ENCODE measurements around the gene HDHD3.
"Not testable (repeated sequence)": the region's sequence is repeated elsewhere in the genome, so short reads cannot be mapped to it uniquely, and the experiment has no call there.

The HDHD3 gene

GRCh38 chr9:113376634-113377567 lies at the start of gene HDHD3:
Gene HDHD3, minus strand, starts transcription at chr9:113376986. Its CDS starts 2,632 bp downstream, at chr9:113374354.
- Mint-ChIP-seq H3K9me3 (no peaks in the 10 kb centered on the region), H3K27ac (peak within 1 kb of the TSS; percentile 91), H3K4me1 (ENCODE audit: low read depth) (peaks cover 21% of the 10 kb centered on the region), H3K27me3 (no peaks in the 10 kb centered on the region), H3K36me3 (ENCODE audit: low read depth) (peaks cover 30% of the 10 kb centered on the region), H3K4me3 (peak within 1 kb of the TSS; percentile 84)
- DNase-seq, result peak; percentile 89

GRCh38 chr9:113425072-113425471 lies 48.3 kb upstream of the HDHD3 start:
- Mint-ChIP-seq H3K27me3 (peaks cover 7% of the 10 kb centered on the region), H3K36me3 (ENCODE audit: low read depth) (no peaks in the 10 kb centered on the region), H3K9me3 (no peaks in the 10 kb centered on the region), H3K4me1 (ENCODE audit: low read depth) (no peaks in the 10 kb centered on the region), H3K27ac (no peak overlapping the region), H3K4me3 (no peak overlapping the region)
- DNase-seq, result no peak

GRCh38 chr9:113421726-113422125 lies 44.9 kb upstream of the HDHD3 start:
- Mint-ChIP-seq H3K4me3 (no peak overlapping the region), H3K36me3 (ENCODE audit: low read depth) (no peaks in the 10 kb centered on the region), H3K27ac (no peak overlapping the region), H3K27me3 (peaks cover 7% of the 10 kb centered on the region), H3K4me1 (ENCODE audit: low read depth) (no peaks in the 10 kb centered on the region), H3K9me3 (no peaks in the 10 kb centered on the region)
- no peak for DNase-seq

GRCh38 chr9:113417370-113417769 lies 40.6 kb upstream of the HDHD3 start:
- Mint-ChIP-seq H3K27ac (no peak overlapping the region), H3K9me3 (no peaks in the 10 kb centered on the region), H3K36me3 (ENCODE audit: low read depth) (no peaks in the 10 kb centered on the region), H3K4me3 (no peak overlapping the region), H3K27me3 (no peaks in the 10 kb centered on the region), H3K4me1 (ENCODE audit: low read depth) (no peaks in the 10 kb centered on the region)
- DNase-seq, result no peak

- Mint-ChIP-seq H3K4me1 (ENCODE audit: low read depth) (peaks cover 6% of the 10 kb centered on the region), H3K27ac (no peak overlapping the region), H3K9me3 (no peaks in the 10 kb centered on the region), H3K36me3 (ENCODE audit: low read depth) (no peaks in the 10 kb centered on the region), H3K4me3 (no peak overlapping the region), H3K27me3 (no peaks in the 10 kb centered on the region)
- no peak for DNase-seq
Measured at GRCh38 chr9:113416149-113416721, 39.4 kb upstream of the HDHD3 start.

- Mint-ChIP-seq H3K27me3 (no peaks in the 10 kb centered on the region), H3K9me3 (no peaks in the 10 kb centered on the region), H3K27ac (peak within 1 kb of the TSS; percentile 99), H3K4me3 (peak within 1 kb of the TSS; percentile 94), H3K4me1 (ENCODE audit: low read depth) (peaks cover 37% of the 10 kb centered on the region), H3K36me3 (ENCODE audit: low read depth) (peaks cover 49% of the 10 kb centered on the region)
- DNase-seq, result peak; percentile 98
Measured at GRCh38 chr9:113410207-113410864, 33.5 kb upstream of the HDHD3 start, which contains the start of the genes C9orf43 and POLE3. Gene C9orf43, plus strand, starts transcription at chr9:113410747. Its CDS starts 2,747 bp downstream, at chr9:113413494. Gene POLE3, minus strand, starts transcription at chr9:113410675. Its CDS starts 382 bp downstream, at chr9:113410293.

GRCh38 chr9:113409883-113410206 lies 33.1 kb upstream of the HDHD3 start:
- no peak for DNase-seq
- Mint-ChIP-seq H3K4me3 (peak overlapping the region; percentile 94), H3K9me3 (no peaks in the 10 kb centered on the region), H3K27me3 (no peaks in the 10 kb centered on the region), H3K36me3 (ENCODE audit: low read depth) (peaks cover 49% of the 10 kb centered on the region), H3K27ac (peak overlapping the region; percentile 99), H3K4me1 (ENCODE audit: low read depth) (peaks cover 37% of the 10 kb centered on the region)

GRCh38 chr9:113409481-113409880 lies 32.7 kb upstream of the HDHD3 start:
- Mint-ChIP-seq H3K9me3 (no peaks in the 10 kb centered on the region), H3K27ac (peak overlapping the region; percentile 99)

GRCh38 chr9:113406873-113407511 lies 30.2 kb upstream of the HDHD3 start:
- Mint-ChIP-seq H3K4me3 (peak overlapping the region; percentile 94), H3K27ac (peak overlapping the region; percentile 99), H3K4me1 (ENCODE audit: low read depth) (peaks cover 36% of the 10 kb centered on the region), H3K36me3 (ENCODE audit: low read depth) (peaks cover 49% of the 10 kb centered on the region)
- peak; percentile 57 for DNase-seq
- not testable (repeated sequence) for H3K9me3 Mint-ChIP-seq, H3K27me3 Mint-ChIP-seq

More at GRCh38 chr9:113409481-113409880, 32.7 kb upstream of the HDHD3 start:
- Mint-ChIP-seq H3K36me3 (ENCODE audit: low read depth) (peaks cover 49% of the 10 kb centered on the region), H3K4me1 (ENCODE audit: low read depth) (peaks cover 37% of the 10 kb centered on the region), H3K4me3 (peak overlapping the region; percentile 94), H3K27me3 (no peaks in the 10 kb centered on the region)
- DNase-seq, result no peak

GRCh38 chr9:113406353-113406752 lies 29.6 kb upstream of the HDHD3 start:
- Mint-ChIP-seq H3K27ac (peak overlapping the region; percentile 99), H3K36me3 (ENCODE audit: low read depth) (peaks cover 49% of the 10 kb centered on the region), H3K4me1 (ENCODE audit: low read depth) (peaks cover 38% of the 10 kb centered on the region)
- not testable (repeated sequence) for H3K9me3 Mint-ChIP-seq, H3K4me3 Mint-ChIP-seq, H3K27me3 Mint-ChIP-seq, DNase-seq

- Mint-ChIP-seq H3K4me1 (ENCODE audit: low read depth) (peaks cover 40% of the 10 kb centered on the region), H3K9me3 (no peaks in the 10 kb centered on the region), H3K27ac (no peak overlapping the region), H3K27me3 (no peaks in the 10 kb centered on the region), H3K4me3 (no peak overlapping the region), H3K36me3 (ENCODE audit: low read depth) (peaks cover 24% of the 10 kb centered on the region)
- DNase-seq, result no peak
Measured at GRCh38 chr9:113403646-113404045, 26.9 kb upstream of the HDHD3 start.

GRCh38 chr9:113401027-113401792 lies 24.4 kb upstream of the HDHD3 start, which contains the start of gene ALAD:
Gene ALAD, minus strand, starts transcription at chr9:113401284. Its CDS starts 7,725 bp downstream, at chr9:113393559.
- Mint-ChIP-seq H3K4me3 (peak within 1 kb of the TSS; percentile 90), H3K36me3 (ENCODE audit: low read depth) (peaks cover 5% of the 10 kb centered on the region), H3K27ac (peak within 1 kb of the TSS; percentile 87), H3K27me3 (no peaks in the 10 kb centered on the region), H3K4me1 (ENCODE audit: low read depth) (peaks cover 28% of the 10 kb centered on the region), H3K9me3 (no peaks in the 10 kb centered on the region)
- DNase-seq, result peak; percentile 99

GRCh38 chr9:113399646-113400200 lies 22.9 kb upstream of the HDHD3 start:
- Mint-ChIP-seq H3K9me3 (no peaks in the 10 kb centered on the region), H3K27ac (peak overlapping the region; percentile 52), H3K36me3 (ENCODE audit: low read depth) (peaks cover 9% of the 10 kb centered on the region), H3K4me1 (ENCODE audit: low read depth) (peaks cover 28% of the 10 kb centered on the region), H3K4me3 (peak overlapping the region; percentile 90), H3K27me3 (no peaks in the 10 kb centered on the region)
- no peak for DNase-seq
